ENCODE results near the gene ENOX1.

DNA sequence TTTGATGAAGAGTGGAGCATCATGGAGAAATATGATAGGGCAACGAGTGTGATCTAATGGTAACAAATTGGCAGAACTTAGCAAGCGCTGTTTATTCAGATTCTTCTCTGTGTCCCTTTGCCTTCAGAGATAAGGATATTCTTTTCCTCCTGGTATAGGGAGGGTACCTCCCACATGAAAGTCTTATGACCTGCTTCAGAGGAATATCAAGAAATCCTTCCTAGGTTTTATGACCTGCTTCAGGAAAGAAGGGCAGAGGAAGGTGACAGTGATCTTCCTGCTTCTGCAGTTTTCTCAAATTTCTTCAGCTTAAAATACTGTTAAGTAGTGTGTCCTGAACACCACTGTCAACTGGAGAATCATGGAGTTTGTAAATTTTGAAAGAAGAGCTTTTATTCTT is 619.0 kb downstream of the ENOX1 start:
- TF ChIP-seq, protein P1, sequence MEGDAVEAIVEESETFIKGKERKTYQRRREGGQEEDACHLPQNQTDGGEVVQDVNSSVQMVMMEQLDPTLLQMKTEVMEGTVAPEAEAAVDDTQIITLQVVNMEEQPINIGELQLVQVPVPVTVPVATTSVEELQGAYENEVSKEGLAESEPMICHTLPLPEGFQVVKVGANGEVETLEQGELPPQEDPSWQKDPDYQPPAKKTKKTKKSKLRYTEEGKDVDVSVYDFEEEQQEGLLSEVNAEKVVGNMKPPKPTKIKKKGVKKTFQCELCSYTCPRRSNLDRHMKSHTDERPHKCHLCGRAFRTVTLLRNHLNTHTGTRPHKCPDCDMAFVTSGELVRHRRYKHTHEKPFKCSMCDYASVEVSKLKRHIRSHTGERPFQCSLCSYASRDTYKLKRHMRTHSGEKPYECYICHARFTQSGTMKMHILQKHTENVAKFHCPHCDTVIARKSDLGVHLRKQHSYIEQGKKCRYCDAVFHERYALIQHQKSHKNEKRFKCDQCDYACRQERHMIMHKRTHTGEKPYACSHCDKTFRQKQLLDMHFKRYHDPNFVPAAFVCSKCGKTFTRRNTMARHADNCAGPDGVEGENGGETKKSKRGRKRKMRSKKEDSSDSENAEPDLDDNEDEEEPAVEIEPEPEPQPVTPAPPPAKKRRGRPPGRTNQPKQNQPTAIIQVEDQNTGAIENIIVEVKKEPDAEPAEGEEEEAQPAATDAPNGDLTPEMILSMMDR (tag by site-specific recombination; IDR thresholded peaks at IDR 0.05): no peak
- TF ChIP-seq GFI1B (tag by site-specific recombination; IDR thresholded peaks at IDR 0.05) (no peak), ZNF560 (tag by site-specific recombination; IDR thresholded peaks at IDR 0.05; ENCODE audit: borderline replicate concordance) (no peak), ZNF24 (tag by site-specific recombination; IDR thresholded peaks at IDR 0.05) (no peak), ZNF768 (tag by site-specific recombination; IDR thresholded peaks at IDR 0.05) (no peak), BCL11A (tag by site-specific recombination; IDR thresholded peaks at IDR 0.05; ENCODE audit: low read depth) (no peak)
- TF ChIP-seq, protein P2, sequence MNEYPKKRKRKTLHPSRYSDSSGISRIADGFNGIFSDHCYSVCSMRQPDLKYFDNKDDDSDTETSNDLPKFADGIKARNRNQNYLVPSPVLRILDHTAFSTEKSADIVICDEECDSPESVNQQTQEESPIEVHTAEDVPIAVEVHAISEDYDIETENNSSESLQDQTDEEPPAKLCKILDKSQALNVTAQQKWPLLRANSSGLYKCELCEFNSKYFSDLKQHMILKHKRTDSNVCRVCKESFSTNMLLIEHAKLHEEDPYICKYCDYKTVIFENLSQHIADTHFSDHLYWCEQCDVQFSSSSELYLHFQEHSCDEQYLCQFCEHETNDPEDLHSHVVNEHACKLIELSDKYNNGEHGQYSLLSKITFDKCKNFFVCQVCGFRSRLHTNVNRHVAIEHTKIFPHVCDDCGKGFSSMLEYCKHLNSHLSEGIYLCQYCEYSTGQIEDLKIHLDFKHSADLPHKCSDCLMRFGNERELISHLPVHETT (tag by site-specific recombination; IDR thresholded peaks at IDR 0.05): no peak
- TF ChIP-seq, protein P3, sequence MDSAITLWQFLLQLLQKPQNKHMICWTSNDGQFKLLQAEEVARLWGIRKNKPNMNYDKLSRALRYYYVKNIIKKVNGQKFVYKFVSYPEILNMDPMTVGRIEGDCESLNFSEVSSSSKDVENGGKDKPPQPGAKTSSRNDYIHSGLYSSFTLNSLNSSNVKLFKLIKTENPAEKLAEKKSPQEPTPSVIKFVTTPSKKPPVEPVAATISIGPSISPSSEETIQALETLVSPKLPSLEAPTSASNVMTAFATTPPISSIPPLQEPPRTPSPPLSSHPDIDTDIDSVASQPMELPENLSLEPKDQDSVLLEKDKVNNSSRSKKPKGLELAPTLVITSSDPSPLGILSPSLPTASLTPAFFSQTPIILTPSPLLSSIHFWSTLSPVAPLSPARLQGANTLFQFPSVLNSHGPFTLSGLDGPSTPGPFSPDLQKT (IDR thresholded peaks at IDR 0.05; ENCODE audit: borderline replicate concordance, low read depth, low read length): no peak
- TF ChIP-seq, protein P4, sequence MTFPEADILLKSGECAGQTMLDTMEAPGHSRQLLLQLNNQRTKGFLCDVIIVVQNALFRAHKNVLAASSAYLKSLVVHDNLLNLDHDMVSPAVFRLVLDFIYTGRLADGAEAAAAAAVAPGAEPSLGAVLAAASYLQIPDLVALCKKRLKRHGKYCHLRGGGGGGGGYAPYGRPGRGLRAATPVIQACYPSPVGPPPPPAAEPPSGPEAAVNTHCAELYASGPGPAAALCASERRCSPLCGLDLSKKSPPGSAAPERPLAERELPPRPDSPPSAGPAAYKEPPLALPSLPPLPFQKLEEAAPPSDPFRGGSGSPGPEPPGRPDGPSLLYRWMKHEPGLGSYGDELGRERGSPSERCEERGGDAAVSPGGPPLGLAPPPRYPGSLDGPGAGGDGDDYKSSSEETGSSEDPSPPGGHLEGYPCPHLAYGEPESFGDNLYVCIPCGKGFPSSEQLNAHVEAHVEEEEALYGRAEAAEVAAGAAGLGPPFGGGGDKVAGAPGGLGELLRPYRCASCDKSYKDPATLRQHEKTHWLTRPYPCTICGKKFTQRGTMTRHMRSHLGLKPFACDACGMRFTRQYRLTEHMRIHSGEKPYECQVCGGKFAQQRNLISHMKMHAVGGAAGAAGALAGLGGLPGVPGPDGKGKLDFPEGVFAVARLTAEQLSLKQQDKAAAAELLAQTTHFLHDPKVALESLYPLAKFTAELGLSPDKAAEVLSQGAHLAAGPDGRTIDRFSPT (tag by site-specific recombination; IDR thresholded peaks at IDR 0.05): no peak

Measured in HEK293 (cell line).